Chondrocyte (in vitro differentiated cells): Measurements from ENCODE around the gene ENTPD1. TPM values are rescaled to one million over a fixed set of nuclear protein-coding genes. Genes with fewer than 3 reads are reported as not detected.

ENCODE experiments used
- DNase-seq: peaks from one replicate; pipeline ENCODE4 v3.0.0; 2021; ENCODE audit warnings: mixed read lengths, low spot score
- H3K27ac Mint-ChIP-seq: one replicate; pipeline ENCODE4 v1.8.0; 2021; ENCODE audit warnings: mild to moderate bottlenecking, moderate library complexity, mixed read lengths; ENCODE audit not compliant: unreplicated experiment
- H3K27me3 Mint-ChIP-seq: 2 replicates; pipeline ENCODE4 v1.8.0; 2021; ENCODE audit warnings: low read depth, mixed read lengths
- H3K36me3 Mint-ChIP-seq: 2 replicates; pipeline ENCODE4 v1.8.0; 2021; ENCODE audit warnings: low read depth, mixed read lengths
- H3K4me1 Mint-ChIP-seq: 2 replicates; pipeline ENCODE4 v1.8.0; 2021; ENCODE audit warnings: low read depth, mild to moderate bottlenecking, mixed read lengths
- H3K4me3 Mint-ChIP-seq: one replicate; pipeline ENCODE4 v1.8.0; 2021; ENCODE audit warnings: mild to moderate bottlenecking, moderate library complexity, mixed read lengths; ENCODE audit not compliant: unreplicated experiment
- H3K9me3 Mint-ChIP-seq: 2 replicates; pipeline ENCODE4 v1.8.0; 2021; ENCODE audit warnings: low read depth, mixed read lengths
- total RNA-seq: library from RNA; stranded (reverse); gene quantifications from 3 replicates; pipeline ENCODE4 v1.2.1, GENCODE V29; 2021
- TF ChIP-seq, protein P1 (sequence below): fragments of 200-600 bp; sonication (generic); IDR thresholded peaks from 2 replicates; pipeline ENCODE4 v1.5.0; 2021; ENCODE audit warnings: antibody characterized with exemption, mild to moderate bottlenecking, moderate library complexity

ENTPD1 gene
- total RNA-seq, 1 donor from 2014 or later, result 5.2 TPM

GRCh38 chr10:95788830-95789229 is 32.9 kb downstream of the ENTPD1 start:
- Mint-ChIP-seq H3K27me3 (no peaks in the 10 kb centered on the region), H3K4me1 (peaks cover 52% of the 10 kb centered on the region), H3K9me3 (peaks cover 3% of the 10 kb centered on the region), H3K27ac (peak overlapping the region; percentile 82), H3K36me3 (no peaks in the 10 kb centered on the region), H3K4me3 (no peak overlapping the region)
- DNase-seq, result no peak
- TF ChIP-seq, protein P1, sequence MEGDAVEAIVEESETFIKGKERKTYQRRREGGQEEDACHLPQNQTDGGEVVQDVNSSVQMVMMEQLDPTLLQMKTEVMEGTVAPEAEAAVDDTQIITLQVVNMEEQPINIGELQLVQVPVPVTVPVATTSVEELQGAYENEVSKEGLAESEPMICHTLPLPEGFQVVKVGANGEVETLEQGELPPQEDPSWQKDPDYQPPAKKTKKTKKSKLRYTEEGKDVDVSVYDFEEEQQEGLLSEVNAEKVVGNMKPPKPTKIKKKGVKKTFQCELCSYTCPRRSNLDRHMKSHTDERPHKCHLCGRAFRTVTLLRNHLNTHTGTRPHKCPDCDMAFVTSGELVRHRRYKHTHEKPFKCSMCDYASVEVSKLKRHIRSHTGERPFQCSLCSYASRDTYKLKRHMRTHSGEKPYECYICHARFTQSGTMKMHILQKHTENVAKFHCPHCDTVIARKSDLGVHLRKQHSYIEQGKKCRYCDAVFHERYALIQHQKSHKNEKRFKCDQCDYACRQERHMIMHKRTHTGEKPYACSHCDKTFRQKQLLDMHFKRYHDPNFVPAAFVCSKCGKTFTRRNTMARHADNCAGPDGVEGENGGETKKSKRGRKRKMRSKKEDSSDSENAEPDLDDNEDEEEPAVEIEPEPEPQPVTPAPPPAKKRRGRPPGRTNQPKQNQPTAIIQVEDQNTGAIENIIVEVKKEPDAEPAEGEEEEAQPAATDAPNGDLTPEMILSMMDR, result no peak

DNA sequence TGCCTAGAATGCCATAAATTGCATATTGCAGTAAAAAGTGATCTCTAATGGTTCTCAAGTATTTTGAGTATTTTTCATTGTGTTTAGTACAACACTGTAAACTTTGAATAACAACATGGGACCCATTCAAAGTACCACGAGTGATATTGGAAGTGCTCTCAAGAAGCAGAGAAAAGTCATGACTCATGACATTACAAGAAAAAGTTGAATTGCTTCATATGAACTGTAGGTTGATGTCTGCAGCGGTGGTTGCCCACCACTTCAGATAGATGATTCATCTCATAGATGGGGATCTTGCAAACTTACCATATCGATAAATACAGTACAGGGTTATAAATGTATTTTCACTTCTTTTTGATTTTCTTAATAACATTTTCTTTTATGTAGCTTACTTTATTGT is 33.9 kb downstream of the ENTPD1 start:
- Mint-ChIP-seq H3K4me1 (peaks cover 49% of the 10 kb centered on the region), H3K27ac (peak overlapping the region; percentile 23), H3K36me3 (no peaks in the 10 kb centered on the region), H3K4me3 (no peak overlapping the region), H3K9me3 (peaks cover 3% of the 10 kb centered on the region), H3K27me3 (no peaks in the 10 kb centered on the region)
- TF ChIP-seq, protein P1, result no peak
- DNase-seq, result no peak

GRCh38 chr10:95790982-95791381 is 35.0 kb downstream of the ENTPD1 start:
- TF ChIP-seq, protein P1, result no peak
- Mint-ChIP-seq H3K9me3 (peaks cover 3% of the 10 kb centered on the region), H3K36me3 (no peaks in the 10 kb centered on the region), H3K27me3 (no peaks in the 10 kb centered on the region), H3K4me3 (no peak overlapping the region), H3K27ac (no peak overlapping the region), H3K4me1 (peaks cover 49% of the 10 kb centered on the region)
- no peak for DNase-seq

GRCh38 chr10:95791425-95791979 is 35.5 kb downstream of the ENTPD1 start:
- TF ChIP-seq, protein P1, result no peak
- DNase-seq, result no peak
- Mint-ChIP-seq H3K4me3 (no peak overlapping the region), H3K9me3 (peaks cover 3% of the 10 kb centered on the region), H3K27me3 (no peaks in the 10 kb centered on the region), H3K36me3 (no peaks in the 10 kb centered on the region), H3K4me1 (peaks cover 49% of the 10 kb centered on the region), H3K27ac (no peak overlapping the region)

- Mint-ChIP-seq H3K4me1 (peaks cover 49% of the 10 kb centered on the region), H3K36me3 (no peaks in the 10 kb centered on the region), H3K27ac (peak overlapping the region; percentile 19), H3K27me3 (no peaks in the 10 kb centered on the region), H3K4me3 (no peak overlapping the region), H3K9me3 (peaks cover 3% of the 10 kb centered on the region)
- DNase-seq, result no peak
- TF ChIP-seq, protein P1, result no peak
These were observed 36.3 kb downstream of the ENTPD1 start for GRCh38 chr10:95792211-95792780.
